ENCODE measurements around the gene NOTCH1.
A peak's percentile ranks its signal among the peaks of the same experiment; 100 is the strongest.
"Not testable (repeated sequence)": the region's sequence is repeated elsewhere in the genome, so short reads cannot be mapped to it uniquely, and the experiment has no call there.

NOTCH1 gene

DNA sequence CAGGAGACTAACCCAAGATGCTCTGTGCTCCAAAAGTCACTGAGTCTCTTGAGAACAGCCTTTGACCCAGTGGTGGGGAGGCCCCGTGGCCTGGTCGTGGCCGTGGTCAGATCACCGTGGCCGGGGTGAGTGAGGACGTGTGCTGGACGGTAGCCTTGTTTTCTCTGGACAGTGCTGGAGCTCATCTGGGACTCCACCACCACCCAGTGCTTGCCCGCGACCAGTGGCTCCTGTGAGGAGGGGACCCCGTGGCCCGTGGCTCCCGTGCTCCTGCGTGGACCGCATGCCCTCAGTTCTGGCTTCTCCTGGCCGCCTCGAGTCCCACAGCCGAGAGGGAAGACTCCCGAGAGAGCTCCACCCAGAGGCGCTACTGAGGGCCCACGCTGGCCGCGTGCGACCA lies 15.9 kb upstream of the NOTCH1 start:
- peak overlapping the region; percentile 97 for H3K27ac ChIP-seq
- ChIA-PET CTCF (interaction anchor here (1.1 kb wide), 1 partner anchor 10 kb away, joined by 3 read pairs; no protein-coding TSS in a partner anchor), POLR2A (ENCODE audit: low non-redundant PET) (no interaction called here)
- DNase-seq (ENCODE audit: low spot score) = no peak
- TF ChIP-seq, protein P1, sequence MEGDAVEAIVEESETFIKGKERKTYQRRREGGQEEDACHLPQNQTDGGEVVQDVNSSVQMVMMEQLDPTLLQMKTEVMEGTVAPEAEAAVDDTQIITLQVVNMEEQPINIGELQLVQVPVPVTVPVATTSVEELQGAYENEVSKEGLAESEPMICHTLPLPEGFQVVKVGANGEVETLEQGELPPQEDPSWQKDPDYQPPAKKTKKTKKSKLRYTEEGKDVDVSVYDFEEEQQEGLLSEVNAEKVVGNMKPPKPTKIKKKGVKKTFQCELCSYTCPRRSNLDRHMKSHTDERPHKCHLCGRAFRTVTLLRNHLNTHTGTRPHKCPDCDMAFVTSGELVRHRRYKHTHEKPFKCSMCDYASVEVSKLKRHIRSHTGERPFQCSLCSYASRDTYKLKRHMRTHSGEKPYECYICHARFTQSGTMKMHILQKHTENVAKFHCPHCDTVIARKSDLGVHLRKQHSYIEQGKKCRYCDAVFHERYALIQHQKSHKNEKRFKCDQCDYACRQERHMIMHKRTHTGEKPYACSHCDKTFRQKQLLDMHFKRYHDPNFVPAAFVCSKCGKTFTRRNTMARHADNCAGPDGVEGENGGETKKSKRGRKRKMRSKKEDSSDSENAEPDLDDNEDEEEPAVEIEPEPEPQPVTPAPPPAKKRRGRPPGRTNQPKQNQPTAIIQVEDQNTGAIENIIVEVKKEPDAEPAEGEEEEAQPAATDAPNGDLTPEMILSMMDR (conservative IDR thresholded peaks at IDR 0.05; ENCODE audit: low read depth) = no peak

GRCh38 chr9:136560586-136560985 lies 14.7 kb upstream of the NOTCH1 start:
- POLR2A ChIA-PET (ENCODE audit: low non-redundant PET) = no interaction called here
- CTCF ChIA-PET = interaction anchor here (0.6 kb wide), 1 partner anchor 57 kb away, joined by 4 read pairs; no protein-coding TSS in a partner anchor
- TF ChIP-seq, protein P1 (conservative IDR thresholded peaks at IDR 0.05; ENCODE audit: low read depth) = no peak
- H3K27ac ChIP-seq = peak overlapping the region; percentile 97
- no peak for DNase-seq (ENCODE audit: low spot score)

DNA sequence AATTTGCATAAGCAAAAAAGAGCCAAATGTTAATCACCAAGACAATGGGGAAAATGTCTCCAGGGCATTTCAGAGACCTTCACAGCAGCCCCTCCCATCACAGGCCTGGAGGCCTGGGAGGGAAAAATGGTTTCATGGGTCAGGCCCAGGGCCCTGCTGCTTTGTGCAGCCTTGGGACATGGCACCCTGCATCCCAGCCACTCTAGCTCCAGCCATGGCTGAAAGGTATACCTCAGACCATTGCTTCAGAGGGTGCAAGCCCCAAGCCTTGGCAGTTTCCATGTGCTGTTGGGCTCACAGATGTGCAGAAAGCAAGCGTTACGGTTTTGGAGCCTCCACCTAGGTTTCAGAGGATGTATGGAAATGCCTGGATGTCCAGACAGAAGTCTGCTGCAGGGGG lies 13.5 kb upstream of the NOTCH1 start:
- CTCF ChIA-PET = interaction anchor here (0.7 to 0.9 kb wide), 2 partner anchors 55 to 193 kb away, joined by 3 to 5 read pairs; no protein-coding TSS in a partner anchor
- POLR2A ChIA-PET (ENCODE audit: low non-redundant PET); DNase-seq (ENCODE audit: low spot score): not testable (repeated sequence)
- H3K27ac ChIP-seq = peak overlapping the region; percentile 19

DNA sequence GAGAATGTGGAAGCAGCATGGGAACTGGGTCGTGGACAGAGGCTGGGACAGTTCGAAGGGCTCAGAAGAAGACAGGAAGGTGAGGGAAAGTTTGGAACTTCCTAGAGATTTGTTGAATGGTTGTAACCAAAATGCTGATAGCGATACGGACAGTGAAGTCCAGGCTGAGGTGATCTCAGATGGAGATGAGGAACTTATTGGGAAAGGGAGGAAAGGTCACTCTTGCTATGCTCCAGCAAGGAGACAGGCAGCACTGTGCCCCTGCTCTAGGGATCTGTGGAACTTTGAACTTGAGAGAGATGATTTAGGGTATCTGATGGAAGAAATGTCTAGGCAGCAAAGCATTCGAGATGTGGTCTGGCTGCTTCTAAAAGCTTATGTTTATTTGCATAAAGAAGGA lies 13.0 kb upstream of the NOTCH1 start:
- POLR2A ChIA-PET (ENCODE audit: low non-redundant PET) = not testable (repeated sequence)
- peak overlapping the region; percentile 85 for H3K27ac ChIP-seq
- CTCF ChIA-PET = interaction anchor here (0.9 kb wide), 1 partner anchor 54 kb away, joined by 5 read pairs; no protein-coding TSS in a partner anchor

DNA sequence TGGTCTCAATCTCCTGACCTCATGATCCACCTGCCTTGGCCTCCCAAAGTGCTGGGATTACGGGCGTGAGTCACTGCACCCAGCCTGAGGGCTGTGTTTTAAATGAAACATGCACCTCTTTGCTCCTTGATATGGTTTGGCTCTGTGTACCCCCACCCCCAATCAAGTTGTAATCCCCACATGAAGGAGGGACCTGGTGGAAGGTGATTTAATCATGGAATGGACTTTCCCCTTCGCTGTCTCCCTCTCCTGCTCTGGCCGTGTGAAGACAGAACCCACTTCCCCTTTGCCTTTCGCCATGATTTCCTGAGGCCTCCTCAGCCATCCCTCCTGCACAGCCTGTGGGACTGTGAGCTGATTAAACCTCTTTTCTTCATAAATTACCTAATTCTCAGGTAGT lies 12.5 kb upstream of the NOTCH1 start:
- CTCF ChIA-PET = interaction anchor here (0.9 to 2.2 kb wide), 3 partner anchors 10 to 67 kb away, joined by 5 to 9 read pairs (median 5); no protein-coding TSS in a partner anchor
- H3K27ac ChIP-seq = peak overlapping the region; percentile 85
- TF ChIP-seq, protein P1 (conservative IDR thresholded peaks at IDR 0.05; ENCODE audit: low read depth) = no peak
- no peak for DNase-seq (ENCODE audit: low spot score)
- POLR2A ChIA-PET (ENCODE audit: low non-redundant PET) = no interaction called here

More for the DNA sequence above, 13.0 kb upstream of the NOTCH1 start:
- DNase-seq (ENCODE audit: low spot score) = not testable (repeated sequence)

DNA sequence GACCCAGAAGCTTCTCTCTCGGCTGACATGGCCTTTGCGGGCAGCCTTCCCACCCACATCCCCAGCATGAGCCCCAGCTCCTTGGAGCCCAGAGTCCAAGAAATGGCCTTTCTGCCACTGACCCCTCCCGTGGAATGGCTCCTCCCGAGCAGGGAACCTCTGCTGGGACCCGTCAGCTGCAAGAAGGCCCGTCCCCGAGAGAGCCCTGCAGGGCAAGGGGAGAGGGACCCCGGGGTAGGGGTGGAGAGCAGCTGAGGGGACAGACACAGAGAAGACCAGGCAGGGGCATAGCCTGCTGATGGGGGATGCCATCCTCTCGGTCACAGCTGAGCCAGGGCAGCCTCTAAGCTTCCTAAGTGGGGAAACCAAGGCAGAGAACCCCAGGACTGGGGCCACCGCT lies 11.2 kb upstream of the NOTCH1 start:
- ChIA-PET POLR2A (ENCODE audit: low non-redundant PET) (interaction anchor here (0.9 kb wide), 1 partner anchor 68 kb away, joined by 5 read pairs; no protein-coding TSS in a partner anchor), CTCF (interaction anchor here (0.6 to 2.2 kb wide), 6 partner anchors 8 to 274 kb away, joined by 3 to 9 read pairs (median 4); no protein-coding TSS in a partner anchor)
- TF ChIP-seq, protein P1 (conservative IDR thresholded peaks at IDR 0.05; ENCODE audit: low read depth) = no peak
- DNase-seq (ENCODE audit: low spot score) = no peak
- peak overlapping the region; percentile 85 for H3K27ac ChIP-seq

- POLR2A ChIA-PET (ENCODE audit: low non-redundant PET) = interaction anchor here (0.9 kb wide), 1 partner anchor 69 kb away, joined by 5 read pairs; no protein-coding TSS in a partner anchor
- no peak for DNase-seq (ENCODE audit: low spot score)
- H3K27ac ChIP-seq = peak overlapping the region; percentile 85
- CTCF ChIA-PET = interaction anchor here (0.8 to 2.2 kb wide), 3 partner anchors 9 to 69 kb away, joined by 3 to 9 read pairs (median 6); no protein-coding TSS in a partner anchor
- TF ChIP-seq, protein P1 (conservative IDR thresholded peaks at IDR 0.05; ENCODE audit: low read depth) = no peak
Observed at GRCh38 chr9:136556166-136556565, 10.3 kb upstream of the NOTCH1 start.
